Adrenal gland (tissue), 12 donors: ENCODE data around the gene NUDT3. TPM values are rescaled to one million over a fixed set of nuclear protein-coding genes. Genes with fewer than 3 reads are reported as not detected.

Experiments
- DNase-seq, 7 donors: peaks; one replicate each; pipeline ENCODE4 v3.0.0-alpha.2; 2019 to 2020
- H3K27ac ChIP-seq, 5 donors: fragments of 200-600 bp; sonication (generic) in 4 of 5; 1 replicate in 3 of 5; 2 replicates in 2 of 5; pipeline versions ENCODE4 v1.5.1 to v1.8.0; 2016 to 2020; ENCODE audit warnings: mild to moderate bottlenecking in 1 of 5
- H3K27me3 ChIP-seq: fragments of 200-600 bp; 2 replicates; pipeline ENCODE4 v1.8.0; 2021
- H3K36me3 ChIP-seq, 2 donors: fragments of 200-600 bp; replicated peaks in 1 of 2; 1 replicate in 1 of 2; 2 replicates in 1 of 2; pipeline versions ENCODE4 v1.5.1 to v1.8.0; 2018 to 2022
- H3K4me1 ChIP-seq, 2 donors: fragments of 200-600 bp; replicated peaks in 1 of 2; 1 replicate in 1 of 2; 2 replicates in 1 of 2; pipeline versions ENCODE4 v1.5.1 to v1.8.0; 2018 to 2021
- H3K4me3 ChIP-seq, 4 donors: fragments of 200-600 bp; sonication (generic) in 3 of 4; one replicate each; pipeline ENCODE4 v1.5.1; 2016 to 2018
- H3K9me3 ChIP-seq, 3 donors: fragments of 200-600 bp; sonication (generic) in 1 of 3; replicated peaks in 1 of 3; 1 replicate in 2 of 3; 2 replicates in 1 of 3; pipeline versions ENCODE4 v1.5.1 to v1.8.0; 2016 to 2021
- CTCF ChIP-seq, 6 experiments: fragments of 450-650 bp in 4 of 6; fragments of 200-600 bp in 2 of 6; sonication (generic) in 1 of 6; IDR thresholded peaks; 1 replicate in 5 of 6; 2 replicates in 1 of 6; pipeline versions ENCODE4 v1.5.1 to v1.8.0; 2016 to 2021; ENCODE audit warnings: antibody characterized with exemption in 6 of 6, mild to moderate bottlenecking in 2 of 6, moderate library complexity in 1 of 6
- POLR2A ChIP-seq, 2 donors: fragments of 450-650 bp; IDR thresholded peaks; one replicate each; pipeline ENCODE4 v1.6.1; 2017; ENCODE audit warnings: antibody characterized with exemption in 2 of 2, mild to moderate bottlenecking in 2 of 2, moderate library complexity in 1 of 2
- WGBS, 4 donors: extraction: QIAGEN DNeasy Blood & Tissue Kit in 2 of 4; methylation state at CpG; one replicate each; pipeline versions ENCODE4 v1.1.5 to v1.1.7; 2013 to 2017; 5-methylcytosine and 5-hydroxymethylcytosine counted together
- intact Hi-C, 2 donors: fragments of 100-400 bp; cut with DNase I; formaldehyde crosslinking; loops; one replicate each; pipeline versions ENCODE4 v1.14.1 to v1.15.0; 2022 to 2023
- polyA plus RNA-seq, 3 donors: library from polyadenylated mRNA; stranded (reverse); fragments of 200-250 nt in 2 of 3; fragments of 350-450 nt in 1 of 3; fragmentation: Illumina TruSeq in 1 of 3; extraction: RNeasy Lipid Tissue Mini Kit (QIAGEN cat#74804) in 1 of 3; gene quantifications; one replicate each; pipeline ENCODE4 v1.2.3, GENCODE V29; 2013 to 2014
- total RNA-seq, 9 donors: library from RNA; depleted of rRNA in 4 of 9; stranded (reverse); fragments of >200 nt in 4 of 9; fragments of 120-200 nt in 1 of 9; fragmentation: NEBNext Ultra II Directional in 1 of 9; extraction: Animal tissue kit (Norgen Biotek cat#: 25700) in 1 of 9; gene quantifications; one replicate each; pipeline versions ENCODE4 v1.1.0 to v1.2.4, GENCODE V29; 2013 to 2023
- donor health status: healthy with polysubstance abuse.
- donor health status: Bipolar disorder and iron deficiency.
- donor health status: DM: yes; HTN: yes; CAD: no.
- donor health status: DM: no; HTN: no; CAD: no.
- donor health status: DM: no; HTN: no; CAD: no.
- donor health status: DM: yes; HTN: yes; CAD: no.

The NUDT3 gene
- total and polyA plus RNA-seq, 12 donors, result 18.2 to 56.3 (median 40.9) TPM

GRCh38 chr6:34418367-34418766 lies 25.9 kb upstream of the NUDT3 start:
- no peak for TF ChIP-seq POLR2A (IDR thresholded peaks at IDR 0.05)
- no peak for TF ChIP-seq CTCF (IDR thresholded peaks at IDR 0.05)
- no peak overlapping the region for H3K4me3 ChIP-seq
- H3K27ac ChIP-seq, result peak overlapping the region in 1 of 5 donors; percentile 6
- H3K36me3 ChIP-seq, result peaks cover 0 to 75% of the 10 kb centered on the region in 2 donors
- H3K27me3 ChIP-seq, result no peaks in the 10 kb centered on the region
- 75 to 84% (median 81%) methylated on average over 5 of the region's 5 CpGs for WGBS, 4 donors
- intact Hi-C loops, result loop anchor here (5.0 kb wide), 3 partner anchors 171 to 221 kb away; partner anchors contain the start of gene SMIM29 (in 1 of the 2)
- peaks cover 8 to 23% of the 10 kb centered on the region in 2 donors for H3K4me1 ChIP-seq
- DNase-seq, result no peak
- no peaks in the 10 kb centered on the region for H3K9me3 ChIP-seq

GRCh38 chr6:34416877-34417371 lies 24.5 kb upstream of the NUDT3 start:
- DNase-seq, result no peak
- intact Hi-C loops, result loop anchor here (5.0 kb wide), 3 partner anchors 170 to 220 kb away; partner anchors contain the start of gene SMIM29 (in 1 of the 2)
- Histone ChIP-seq H3K9me3 (no peaks in the 10 kb centered on the region), H3K4me1 (peaks cover 8 to 17% of the 10 kb centered on the region in 2 donors), H3K4me3 (no peak overlapping the region), H3K36me3 (peaks cover 0 to 60% of the 10 kb centered on the region in 2 donors), H3K27ac (no peak overlapping the region), H3K27me3 (no peaks in the 10 kb centered on the region)
- 66 to 73% (median 69%) methylated on average over 6 to 7 of the region's 7 CpGs for WGBS, 4 donors
- TF ChIP-seq CTCF (IDR thresholded peaks at IDR 0.05) (no peak), POLR2A (IDR thresholded peaks at IDR 0.05) (no peak)

DNA sequence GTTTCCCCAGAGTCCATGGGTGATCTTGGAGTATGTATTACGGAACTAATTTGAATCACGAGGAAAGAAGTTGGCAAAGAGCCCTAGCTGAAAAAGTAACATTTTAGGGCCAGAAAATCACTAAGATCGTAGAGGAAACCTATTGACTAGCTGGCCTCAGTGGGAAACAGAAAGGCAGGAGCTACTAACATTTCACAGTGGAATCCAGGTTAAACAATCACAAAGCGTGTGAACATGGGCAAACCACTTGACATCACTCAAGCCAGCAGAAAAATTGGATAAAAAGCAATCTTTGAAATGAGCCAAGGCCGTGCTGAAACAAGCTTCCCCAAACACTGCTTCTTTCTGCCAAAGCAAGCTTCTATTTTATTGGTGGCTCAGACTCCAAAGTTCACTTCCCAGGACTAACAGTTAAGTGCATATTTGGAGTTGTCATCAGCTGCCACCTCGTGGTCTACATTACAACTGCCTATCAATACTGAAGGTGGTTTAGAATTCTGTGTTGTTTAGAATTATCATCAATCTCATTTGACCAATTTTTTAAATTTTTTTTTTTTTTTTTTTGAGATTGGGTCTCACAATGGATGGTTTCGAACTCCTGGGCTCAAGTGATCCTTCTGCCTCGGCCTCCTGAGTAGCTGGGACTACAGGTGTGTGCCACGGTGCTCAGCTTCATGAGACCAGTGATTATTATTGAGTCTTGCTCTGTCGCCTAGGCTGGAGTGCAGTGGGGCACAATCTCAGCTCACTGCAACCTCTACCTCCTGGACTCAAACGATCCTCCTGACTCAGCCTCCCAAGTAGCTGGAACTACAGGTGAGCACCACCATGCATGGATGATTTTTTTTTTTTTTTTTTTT lies 22.8 kb upstream of the NUDT3 start:
- Histone ChIP-seq H3K27ac (peak overlapping the region; percentile 67 to 88 (median 77)), H3K27me3 (no peaks in the 10 kb centered on the region), H3K9me3 (no peaks in the 10 kb centered on the region), H3K4me3 (peak overlapping the region in 1 of 4 donors; percentile 17), H3K4me1 (peaks cover 8 to 17% of the 10 kb centered on the region in 2 donors), H3K36me3 (peaks cover 0 to 43% of the 10 kb centered on the region in 2 donors)
- intact Hi-C loops, result loop anchor here (5.0 kb wide), 3 partner anchors 168 to 218 kb away; partner anchors contain the start of gene SMIM29 (in 1 of the 2)
- 36 to 45% (median 42%) methylated on average over 11 of the region's 11 CpGs for WGBS, 4 donors
- TF ChIP-seq POLR2A (IDR thresholded peaks at IDR 0.05) (no peak), CTCF (IDR thresholded peaks at IDR 0.05) (peak; percentile 40 to 96 (median 86))
- DNase-seq, result peak; percentile 65 to 91 (median 77)

- Histone ChIP-seq H3K4me1 (peaks cover 8% of the 10 kb centered on the region in 2 donors), H3K27ac (no peak overlapping the region), H3K27me3 (no peaks in the 10 kb centered on the region), H3K4me3 (no peak overlapping the region), H3K36me3 (peaks cover 0 to 18% of the 10 kb centered on the region in 2 donors), H3K9me3 (no peaks in the 10 kb centered on the region)
- TF ChIP-seq CTCF (IDR thresholded peaks at IDR 0.05) (no peak), POLR2A (IDR thresholded peaks at IDR 0.05) (no peak)
- intact Hi-C loops, result no loop called here
- no peak for DNase-seq
- 90 to 97% (median 92%) methylated on average over 5 of the region's 5 CpGs for WGBS, 4 donors
These were observed 20.3 kb upstream of the NUDT3 start for GRCh38 chr6:34412643-34413214.
